HepG2 (cell line): ENCODE data around the gene HLA-C. TPM values are rescaled to one million over a fixed set of nuclear protein-coding genes. Genes with fewer than 3 reads are reported as not detected.

Experiments
- ATAC-seq: fragments of 200-7000 bp; cut with Tn5 transposase; 3 replicates; pipeline ENCODE4 v1.9.1; 2020; ENCODE audit warnings: mild to moderate bottlenecking, moderate library complexity
- BruUV-seq: library from RNA; stranded (reverse); fragments of 400-500 nt; replicated peaks from 2 replicates; lab custom pipeline; 2021; lab: Mats Ljungman, UMichigan
- CTCF ChIA-PET: fragments of 300-600 bp; formaldehyde crosslinking; extraction: SDS; loops from one replicate; lab custom pipeline; 2021; ENCODE audit warnings: low total read pairs, inconsistent platforms, low intra/inter-chr PET ratio; lab: Yijun Ruan, JAX
- POLR2A ChIA-PET: fragments of 350-600 bp; sonication (Branson Sonifier 250); formaldehyde crosslinking; loops from one replicate; lab custom pipeline; 2020; ENCODE audit warnings: antibody characterized with exemption, inconsistent platforms; lab: Yijun Ruan, JAX
- DNase-seq: peaks from one replicate; pipeline ENCODE4 v3.0.0-alpha.2; 2015; ENCODE audit warnings: low spot score
- FAIRE-seq: peaks from 3 replicates; lab custom pipeline; 2011; peaks lifted over from hg19 to GRCh38; lab: Jason Lieb, UNC
- H2AFZ ChIP-seq: one replicate; pipeline ENCODE4 v1.6.1; 2011; ENCODE audit warnings: low read length, inconsistent platforms
- H3K27ac ChIP-seq: fragments of 300-600 bp; 3 replicates; pipeline ENCODE4 v1.8.0; 2011; ENCODE audit warnings: mixed run types, mild to moderate bottlenecking, mixed read lengths, low read length, inconsistent platforms; ENCODE audit not compliant: insufficient read depth; ENCODE audit errors: extremely low read length
- H3K27me3 ChIP-seq, 2 experiments: fragments of 200-600 bp in 1 of 2; 2 replicates in 1 of 2; 3 replicates in 1 of 2; pipeline versions ENCODE4 v1.6.0 to v1.8.0; 2011; ENCODE audit warnings: low read length in 2 of 2, mild to moderate bottlenecking in 2 of 2, moderate library complexity in 2 of 2, inconsistent platforms in 1 of 2; ENCODE audit not compliant: insufficient read depth in 2 of 2, control insufficient read depth in 1 of 2
- H3K36me3 ChIP-seq, 2 experiments: fragments of 200-600 bp in 1 of 2; replicated peaks in 1 of 2; 2 replicates in 1 of 2; 3 replicates in 1 of 2; pipeline versions ENCODE4 v1.5.1 to v1.8.0; 2011; ENCODE audit warnings: low read length in 2 of 2, inconsistent platforms in 1 of 2; ENCODE audit not compliant: insufficient read depth in 2 of 2, control insufficient read depth in 1 of 2
- H3K4me1 ChIP-seq: 2 replicates; pipeline ENCODE4 v1.5.1; 2012; ENCODE audit warnings: low read length, inconsistent platforms; ENCODE audit not compliant: insufficient read depth
- H3K4me2 ChIP-seq: 2 replicates; pipeline ENCODE4 v1.6.0; 2011; ENCODE audit warnings: low read depth, low read length, inconsistent platforms
- H3K4me3 ChIP-seq, 3 experiments: fragments of 200-600 bp in 1 of 3; sonication (generic), shearing (Covaris generic) in 1 of 3; replicated peaks in 1 of 3; 2 replicates each; pipeline ENCODE4 v1.5.1; 2011 to 2016; ENCODE audit warnings: low read length in 3 of 3, inconsistent platforms in 2 of 3, low read depth in 2 of 3, mild to moderate bottlenecking in 2 of 3, control low read depth in 1 of 3, mixed read lengths in 1 of 3; ENCODE audit not compliant: insufficient read depth in 1 of 3
- H3K79me2 ChIP-seq: one replicate; pipeline ENCODE4 v1.6.1; 2011; ENCODE audit warnings: low read length, inconsistent platforms; ENCODE audit not compliant: insufficient read depth
- H3K9ac ChIP-seq: 2 replicates; pipeline ENCODE4 v1.6.0; 2011; ENCODE audit warnings: mild to moderate bottlenecking, low read depth, low read length, inconsistent platforms; ENCODE audit not compliant: insufficient read depth
- H3K9me3 ChIP-seq: 2 replicates; pipeline ENCODE4 v1.5.1; 2012; ENCODE audit warnings: mild to moderate bottlenecking, low read length
- H4K20me1 ChIP-seq: 2 replicates; pipeline ENCODE4 v1.6.0; 2011; ENCODE audit warnings: inconsistent platforms, mild to moderate bottlenecking, low read length, moderate library complexity; ENCODE audit not compliant: insufficient read depth
- ATM ChIP-seq: fragments of 450-650 bp; IDR thresholded peaks from 2 replicates; pipeline ENCODE4 v1.7.1; 2017; ENCODE audit warnings: mild to moderate bottlenecking, borderline replicate concordance
- FOXK2 ChIP-seq: fragments of 450-650 bp; IDR thresholded peaks from 2 replicates; pipeline ENCODE4 v1.6.1; 2016
- JUN ChIP-seq: sonication (generic); formaldehyde crosslinking; IDR thresholded peaks from 2 replicates; pipeline ENCODE4 v1.4.0; 2020; ENCODE audit warnings: mild to moderate bottlenecking, missing genetic modification reagents
- NKX3-1 ChIP-seq: sonication (generic); formaldehyde crosslinking; IDR thresholded peaks from 2 replicates; pipeline ENCODE4 v1.5.0; 2020; ENCODE audit warnings: missing genetic modification reagents
- SIN3B ChIP-seq: fragments of 150-350 bp; IDR thresholded peaks from 2 replicates; pipeline ENCODE4 v1.6.1; 2014; ENCODE audit warnings: low read length
- SOX6 ChIP-seq, 2 experiments: fragments of 450-650 bp in 1 of 2; sonication (generic) in 1 of 2; formaldehyde crosslinking in 1 of 2; IDR thresholded peaks; 2 replicates each; pipeline versions ENCODE4 v1.4.0 to v1.6.1; 2017 to 2020; ENCODE audit warnings: antibody characterized with exemption in 1 of 2, mild to moderate bottlenecking in 1 of 2, missing genetic modification reagents in 1 of 2
- TSC22D2 ChIP-seq: sonication (generic); formaldehyde crosslinking; IDR thresholded peaks from 2 replicates; pipeline ENCODE4 v1.5.1; 2020; ENCODE audit warnings: missing genetic modification reagents, mild to moderate bottlenecking, borderline replicate concordance
- ZBTB8A ChIP-seq: sonication (generic); formaldehyde crosslinking; IDR thresholded peaks from 2 replicates; pipeline ENCODE4 v1.4.0; 2020; ENCODE audit warnings: mild to moderate bottlenecking, low read depth, missing genetic modification reagents, borderline replicate concordance
- ZFP82 ChIP-seq: sonication (generic); formaldehyde crosslinking; IDR thresholded peaks from 2 replicates; pipeline ENCODE4 v1.5.1; 2020; ENCODE audit warnings: mild to moderate bottlenecking, missing genetic modification reagents, borderline replicate concordance
- ZNF530 ChIP-seq: sonication (generic); formaldehyde crosslinking; IDR thresholded peaks from 2 replicates; pipeline ENCODE4 v1.5.0; 2020; ENCODE audit warnings: low read depth, mild to moderate bottlenecking, missing genetic modification reagents
- WGBS: methylation state at CpG from one replicate; pipeline ENCODE4 v1.1.6; 2017; ENCODE audit warnings: low lambda C conversion rate; 5-methylcytosine and 5-hydroxymethylcytosine counted together
- in situ Hi-C: cut with HindIII; loops from 2 replicates; pipeline ENCODE4 v1.10.0; 2017; ENCODE audit warnings: low pct_unique_long_range_greater_than_20kb; ENCODE audit not compliant: extremely low pct_ligation_motif_present
- intact Hi-C: fragments of 100-400 bp; cut with micrococcal nuclease; formaldehyde crosslinking; loops from one replicate; pipeline ENCODE4 v1.10.0; 2022; ENCODE audit not compliant: unreplicated experiment
- polyA plus RNA-seq, 8 experiments: library from polyadenylated mRNA; depleted of rRNA in 3 of 8; stranded (reverse) in 7 of 8; unstranded in 1 of 8; fragments of >200 nt; fragmentation: Illumina TruSeq in 4 of 8; extraction: Trizol in 4 of 8; gene quantifications; 2 replicates each; pipeline versions ENCODE4 v1.2.1 to v1.2.3, GENCODE V29; 2011 to 2016; ENCODE audit warnings: low read depth in 4 of 8, missing spikeins in 1 of 8, mixed read lengths in 1 of 8; ENCODE audit not compliant: insufficient read depth in 1 of 8
- total RNA-seq, 5 experiments: library from RNA; depleted of rRNA; stranded (reverse); fragments of >200 nt; fragmentation: Illumina TruSeq; extraction: Trizol; gene quantifications; 2 replicates each; pipeline ENCODE4 v1.2.3, GENCODE V29; 2016; ENCODE audit warnings: low read depth in 1 of 5
- TF ChIP-seq, protein P1 (sequence below): sonication (generic); formaldehyde crosslinking; IDR thresholded peaks from 2 replicates; pipeline ENCODE4 v1.4.0; 2020; ENCODE audit warnings: missing genetic modification reagents

The HLA-C gene
- total and polyA plus RNA-seq, 2 of the 13 experiments (the other 11 are each of a cell fraction or from before 2014, with no cell fraction given) = 77.1 to 155 TPM

DNA sequence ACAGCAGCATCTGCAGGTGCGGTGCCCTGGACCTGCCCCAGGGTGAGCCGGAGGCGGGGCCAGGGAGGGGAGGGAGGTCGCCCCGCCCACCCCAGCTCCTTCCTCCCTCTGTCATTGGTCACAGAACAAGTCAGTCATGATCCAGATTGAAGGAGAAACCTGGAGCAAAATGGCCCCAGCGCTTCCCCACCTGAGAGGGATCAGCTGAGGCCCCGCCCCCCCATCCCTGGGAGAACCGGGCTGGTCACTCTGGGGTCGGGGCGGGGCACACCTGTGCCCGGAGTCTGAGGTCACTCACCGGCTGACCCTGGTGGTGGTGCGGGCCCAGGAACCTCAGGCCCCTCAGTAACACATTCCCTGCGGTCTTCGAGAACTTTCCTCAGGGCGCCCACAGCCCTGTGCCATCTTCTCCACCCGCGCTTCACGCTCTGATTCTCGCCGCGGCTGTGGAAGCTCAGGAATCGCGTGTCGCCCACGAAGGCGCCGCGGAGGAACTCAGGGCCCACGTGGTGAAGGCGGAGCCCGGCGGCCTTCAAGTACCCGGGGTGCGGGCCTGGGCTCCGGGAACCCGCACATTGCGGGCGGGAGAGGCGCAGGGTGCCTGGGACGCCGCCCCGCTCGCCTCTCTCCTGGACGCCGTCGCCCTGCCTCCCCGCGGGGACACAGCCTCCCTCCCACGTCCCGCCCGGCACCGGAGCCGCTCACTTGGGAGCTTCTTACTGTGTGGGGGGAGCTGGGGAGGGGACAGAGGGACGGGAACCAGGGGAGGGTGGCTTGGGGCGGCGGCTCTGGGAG lies 36.4 kb upstream of the HLA-C start:
- in situ Hi-C loops = no loop called here
- FAIRE-seq (no peak), DNase-seq (no peak), ATAC-seq (no peak; the same call in 2 of the 3 replicates)
- Histone ChIP-seq H3K27ac (no peak overlapping the region), H3K9me3 (no peaks in the 10 kb centered on the region), H3K79me2 (no peaks in the 10 kb centered on the region), H4K20me1 (no peaks in the 10 kb centered on the region)
- TF ChIP-seq ZFP82 (CRISPR knock-in tag) = no peak
- TF ChIP-seq, all 625 proteins: peak for 0
- H3K27me3 ChIP-seq = peaks cover 1 to 45% of the 10 kb centered on the region in 2 experiments; a peak in 4 of 5 replicates
- H2AFZ ChIP-seq = no peak overlapping the region
- POLR2A ChIA-PET = no interaction called here
- intact Hi-C loops = no loop called here
- H3K4me1 ChIP-seq = no peaks in the 10 kb centered on the region
- H3K36me3 ChIP-seq = no peaks in the 10 kb centered on the region
- no peak overlapping the region for H3K4me3 ChIP-seq
- CTCF ChIA-PET = no interaction called here
- 29% methylated on average over 43 of the region's 57 CpGs for WGBS
- H3K9ac ChIP-seq = no peak overlapping the region
- no TSS peak for BruUV-seq
- no peak overlapping the region for H3K4me2 ChIP-seq

DNA sequence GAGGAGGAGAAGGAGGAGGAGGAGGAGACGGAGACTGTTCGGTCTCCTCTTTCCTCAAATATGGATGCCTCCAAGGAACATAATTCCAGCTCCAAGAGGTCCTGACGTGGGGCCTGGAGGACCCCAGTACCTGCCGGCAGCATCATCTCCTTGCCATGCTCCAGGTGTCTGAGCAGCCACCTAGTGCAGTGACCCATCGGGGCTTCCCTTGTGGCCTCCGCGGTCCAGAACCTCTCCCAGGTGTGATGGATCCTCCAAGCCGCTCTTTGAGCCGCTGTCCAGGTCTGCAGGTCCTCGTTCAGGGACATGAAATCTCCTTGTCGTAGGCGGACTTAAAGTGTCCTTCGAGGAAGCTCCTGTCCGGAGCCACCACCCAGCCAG lies 35.8 kb upstream of the HLA-C start:
- FAIRE-seq = no peak
- in situ Hi-C loops = no loop called here
- peaks cover 1 to 41% of the 10 kb centered on the region in 2 experiments; a peak in 4 of 5 replicates for H3K27me3 ChIP-seq
- H3K27ac ChIP-seq = no peak overlapping the region
- H3K4me2 ChIP-seq = no peak overlapping the region
- intact Hi-C loops = no loop called here
- POLR2A ChIA-PET = no interaction called here
- H3K79me2 ChIP-seq = no peaks in the 10 kb centered on the region
- CTCF ChIA-PET = no interaction called here
- no peaks in the 10 kb centered on the region for H4K20me1 ChIP-seq
- no peak overlapping the region for H3K9ac ChIP-seq
- H3K36me3 ChIP-seq = no peaks in the 10 kb centered on the region
- DNase-seq = no peak
- no peaks in the 10 kb centered on the region for H3K9me3 ChIP-seq
- WGBS = 69% methylated on average over 4 of the region's 14 CpGs
- TF ChIP-seq SOX6 (IDR thresholded peaks at IDR 0.05) = no peak
- no peak for TF ChIP-seq SOX6 (CRISPR knock-in tag; IDR thresholded peaks at IDR 0.05)
- no peak for TF ChIP-seq ZNF530 (CRISPR knock-in tag)
- no peak for TF ChIP-seq ZBTB8A (CRISPR knock-in tag)
- TF ChIP-seq, protein P1, sequence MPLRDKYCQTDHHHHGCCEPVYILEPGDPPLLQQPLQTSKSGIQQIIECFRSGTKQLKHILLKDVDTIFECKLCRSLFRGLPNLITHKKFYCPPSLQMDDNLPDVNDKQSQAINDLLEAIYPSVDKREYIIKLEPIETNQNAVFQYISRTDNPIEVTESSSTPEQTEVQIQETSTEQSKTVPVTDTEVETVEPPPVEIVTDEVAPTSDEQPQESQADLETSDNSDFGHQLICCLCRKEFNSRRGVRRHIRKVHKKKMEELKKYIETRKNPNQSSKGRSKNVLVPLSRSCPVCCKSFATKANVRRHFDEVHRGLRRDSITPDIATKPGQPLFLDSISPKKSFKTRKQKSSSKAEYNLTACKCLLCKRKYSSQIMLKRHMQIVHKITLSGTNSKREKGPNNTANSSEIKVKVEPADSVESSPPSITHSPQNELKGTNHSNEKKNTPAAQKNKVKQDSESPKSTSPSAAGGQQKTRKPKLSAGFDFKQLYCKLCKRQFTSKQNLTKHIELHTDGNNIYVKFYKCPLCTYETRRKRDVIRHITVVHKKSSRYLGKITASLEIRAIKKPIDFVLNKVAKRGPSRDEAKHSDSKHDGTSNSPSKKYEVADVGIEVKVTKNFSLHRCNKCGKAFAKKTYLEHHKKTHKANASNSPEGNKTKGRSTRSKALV (CRISPR knock-in tag) = no peak
- no peak for TF ChIP-seq NKX3-1
- TF ChIP-seq SIN3B = no peak
- no peak for TF ChIP-seq JUN (CRISPR knock-in tag)
- no peak for TF ChIP-seq FOXK2
- no peak for TF ChIP-seq TSC22D2 (CRISPR knock-in tag)
- no peak for TF ChIP-seq ATM
- ATAC-seq = no peak
- no peak overlapping the region for H2AFZ ChIP-seq
- no TSS peak for BruUV-seq
- H3K4me1 ChIP-seq = no peaks in the 10 kb centered on the region
- no peak overlapping the region for H3K4me3 ChIP-seq
